Immature natural killer cell (primary cell): ENCODE measurements around the gene BARD1. TPM values are rescaled to one million over a fixed set of nuclear protein-coding genes. Genes with fewer than 3 reads are reported as not detected.

ENCODE experiments used
- DNase-seq, 3 donors: peaks; one replicate each; pipeline ENCODE4 v3.0.0; 2022; ENCODE audit warnings: mixed read lengths in 1 of 3
- H3K27ac Mint-ChIP-seq, 6 donors: one replicate each; pipeline ENCODE4 v1.8.0; 2020; ENCODE audit warnings: mixed read lengths in 6 of 6, mild to moderate bottlenecking in 5 of 6, inconsistent platforms in 4 of 6, moderate library complexity in 3 of 6
- H3K27me3 Mint-ChIP-seq, 3 donors: one replicate each; pipeline ENCODE4 v1.8.0; 2020 to 2021; ENCODE audit warnings: low read depth in 3 of 3, mild to moderate bottlenecking in 3 of 3, mixed read lengths in 3 of 3, moderate library complexity in 3 of 3, inconsistent platforms in 1 of 3
- H3K36me3 Mint-ChIP-seq, 3 donors: one replicate each; pipeline ENCODE4 v1.8.0; 2020; ENCODE audit warnings: mixed read lengths in 3 of 3, inconsistent platforms in 2 of 3, mild to moderate bottlenecking in 2 of 3
- H3K4me1 Mint-ChIP-seq, 2 donors: one replicate each; pipeline ENCODE4 v1.8.0; 2020; ENCODE audit warnings: inconsistent platforms in 2 of 2, mild to moderate bottlenecking in 2 of 2, mixed read lengths in 2 of 2, moderate library complexity in 1 of 2
- H3K4me3 Mint-ChIP-seq, 5 donors: one replicate each; pipeline ENCODE4 v1.8.0; 2020; ENCODE audit warnings: mild to moderate bottlenecking in 5 of 5, mixed read lengths in 5 of 5, inconsistent platforms in 3 of 5, moderate library complexity in 3 of 5
- H3K9me3 Mint-ChIP-seq, 6 donors: one replicate each; pipeline ENCODE4 v1.8.0; 2020; ENCODE audit warnings: mild to moderate bottlenecking in 6 of 6, mixed read lengths in 6 of 6, inconsistent platforms in 4 of 6, moderate library complexity in 3 of 6
- polyA plus RNA-seq, 3 donors: library from polyadenylated mRNA; unstranded; fragments of 300-500 nt; fragmentation: Illumina TruSeq; gene quantifications; one replicate each; pipeline ENCODE4 v1.2.3, GENCODE V29; 2021

The BARD1 gene
- polyA plus RNA-seq = 10 to 100 TPM in 1 of 3 donors, 1 to 10 TPM in 2; 6.8 to 10.3 (median 9.4) TPM

GRCh38 chr2:214808981-214809750 is at the start of gene BARD1:
TSS of gene BARD1 (minus strand) at chr2:214809683. CDS start at chr2:214809569, 114 bp downstream.
- H3K36me3 Mint-ChIP-seq = no peaks in the 10 kb centered on the region
- H3K4me1 Mint-ChIP-seq = peaks cover 36 to 41% of the 10 kb centered on the region in 2 donors
- peaks cover 0 to 13% (median 11%) of the 10 kb centered on the region in 3 donors for H3K27me3 Mint-ChIP-seq
- H3K9me3 Mint-ChIP-seq = no peaks in the 10 kb centered on the region
- H3K4me3 Mint-ChIP-seq = peak within 1 kb of the TSS; percentile 90 to 96 (median 94)
- peak within 1 kb of the TSS; percentile 80 to 92 (median 89) for H3K27ac Mint-ChIP-seq
- peak; percentile 61 to 65 (median 63) for DNase-seq

GRCh38 chr2:214856137-214856536 is 46.7 kb upstream of the BARD1 start:
- no peaks in the 10 kb centered on the region for H3K36me3 Mint-ChIP-seq
- peaks cover 0 to 2% (median 0%) of the 10 kb centered on the region in 6 donors for H3K9me3 Mint-ChIP-seq
- H3K27me3 Mint-ChIP-seq = peaks cover 0 to 2% (median 0%) of the 10 kb centered on the region in 3 donors
- H3K4me3 Mint-ChIP-seq = no peak overlapping the region
- no peak for DNase-seq
- H3K4me1 Mint-ChIP-seq = no peaks in the 10 kb centered on the region
- H3K27ac Mint-ChIP-seq = no peak overlapping the region

- Mint-ChIP-seq H3K9me3 (no peaks in the 10 kb centered on the region), H3K4me3 (no peak overlapping the region), H3K27me3 (peaks cover 0 to 2% (median 0%) of the 10 kb centered on the region in 3 donors), H3K4me1 (no peaks in the 10 kb centered on the region), H3K27ac (no peak overlapping the region), H3K36me3 (no peaks in the 10 kb centered on the region)
- DNase-seq = no peak
These were observed 44.4 kb upstream of the BARD1 start for GRCh38 chr2:214853906-214854305.

- Mint-ChIP-seq H3K27me3 (peaks cover 0 to 1% (median 0%) of the 10 kb centered on the region in 3 donors), H3K4me1 (no peaks in the 10 kb centered on the region), H3K9me3 (no peaks in the 10 kb centered on the region), H3K27ac (no peak overlapping the region), H3K36me3 (peaks cover 0 to 4% (median 0%) of the 10 kb centered on the region in 3 donors), H3K4me3 (no peak overlapping the region)
- DNase-seq = no peak
These were observed 34.3 kb upstream of the BARD1 start for GRCh38 chr2:214843823-214844222.

- peaks cover 0 to 3% (median 0%) of the 10 kb centered on the region in 3 donors for H3K36me3 Mint-ChIP-seq
These were observed 30.0 kb upstream of the BARD1 start for GRCh38 chr2:214839464-214839863.

GRCh38 chr2:214837466-214837865 is 28.0 kb upstream of the BARD1 start:
- H3K4me1 Mint-ChIP-seq = no peaks in the 10 kb centered on the region
- H3K27me3 Mint-ChIP-seq = peaks cover 0 to 1% (median 0%) of the 10 kb centered on the region in 3 donors
- peaks cover 0 to 3% (median 0%) of the 10 kb centered on the region in 3 donors for H3K36me3 Mint-ChIP-seq
- no peak overlapping the region for H3K4me3 Mint-ChIP-seq
- no peak for DNase-seq
- H3K27ac Mint-ChIP-seq = no peak overlapping the region
- no peaks in the 10 kb centered on the region for H3K9me3 Mint-ChIP-seq

More at GRCh38 chr2:214839464-214839863, 30.0 kb upstream of the BARD1 start:
- DNase-seq = no peak
- no peak overlapping the region for H3K27ac Mint-ChIP-seq
- peaks cover 0 to 1% (median 0%) of the 10 kb centered on the region in 3 donors for H3K27me3 Mint-ChIP-seq
- no peak overlapping the region for H3K4me3 Mint-ChIP-seq
- no peaks in the 10 kb centered on the region for H3K9me3 Mint-ChIP-seq
- H3K4me1 Mint-ChIP-seq = no peaks in the 10 kb centered on the region

GRCh38 chr2:214836568-214836967 is 27.1 kb upstream of the BARD1 start:
- H3K4me1 Mint-ChIP-seq = no peaks in the 10 kb centered on the region
- peaks cover 0 to 1% (median 0%) of the 10 kb centered on the region in 3 donors for H3K27me3 Mint-ChIP-seq

GRCh38 chr2:214830794-214831346 is 21.4 kb upstream of the BARD1 start:
- Mint-ChIP-seq H3K27me3 (peaks cover 0 to 4% (median 3%) of the 10 kb centered on the region in 3 donors), H3K36me3 (no peaks in the 10 kb centered on the region), H3K4me1 (no peaks in the 10 kb centered on the region), H3K4me3 (no peak overlapping the region), H3K9me3 (no peaks in the 10 kb centered on the region), H3K27ac (no peak overlapping the region)
- no peak for DNase-seq

More at GRCh38 chr2:214836568-214836967, 27.1 kb upstream of the BARD1 start:
- Mint-ChIP-seq H3K36me3 (peaks cover 0 to 3% (median 0%) of the 10 kb centered on the region in 3 donors), H3K27ac (no peak overlapping the region), H3K4me3 (no peak overlapping the region), H3K9me3 (no peaks in the 10 kb centered on the region)
- no peak for DNase-seq

- DNase-seq = no peak
- H3K9me3 Mint-ChIP-seq = no peaks in the 10 kb centered on the region
- no peaks in the 10 kb centered on the region for H3K36me3 Mint-ChIP-seq
- peaks cover 1 to 2% of the 10 kb centered on the region in 2 donors for H3K4me1 Mint-ChIP-seq
- no peak overlapping the region for H3K27ac Mint-ChIP-seq
- H3K27me3 Mint-ChIP-seq = peaks cover 0 to 8% (median 3%) of the 10 kb centered on the region in 3 donors
- H3K4me3 Mint-ChIP-seq = no peak overlapping the region
These were observed 6.6 kb upstream of the BARD1 start for GRCh38 chr2:214816008-214816533.

GRCh38 chr2:214810671-214811070 is 1.2 kb upstream of the BARD1 start:
- H3K27me3 Mint-ChIP-seq = peaks cover 0 to 13% (median 13%) of the 10 kb centered on the region in 3 donors
- DNase-seq = no peak
- H3K9me3 Mint-ChIP-seq = no peaks in the 10 kb centered on the region
- no peaks in the 10 kb centered on the region for H3K36me3 Mint-ChIP-seq
- peak overlapping the region in 5 of 6 donors; percentile 54 to 80 (median 77) for H3K27ac Mint-ChIP-seq
- H3K4me3 Mint-ChIP-seq = peak overlapping the region; percentile 90 to 96 (median 94)
- peaks cover 36 to 41% of the 10 kb centered on the region in 2 donors for H3K4me1 Mint-ChIP-seq

GRCh38 chr2:214809751-214810564 is 475 bp upstream of the BARD1 start:
- peak; percentile 96 to 97 (median 97) for DNase-seq
- Mint-ChIP-seq H3K27ac (peak overlapping the region; percentile 76 to 87 (median 85)), H3K36me3 (no peaks in the 10 kb centered on the region), H3K4me1 (peaks cover 36 to 41% of the 10 kb centered on the region in 2 donors), H3K27me3 (peaks cover 0 to 13% (median 13%) of the 10 kb centered on the region in 3 donors), H3K9me3 (no peaks in the 10 kb centered on the region), H3K4me3 (peak overlapping the region; percentile 90 to 96 (median 94))

GRCh38 chr2:214807653-214808052 is 1.8 kb downstream of the BARD1 start:
- Mint-ChIP-seq H3K4me3 (peak overlapping the region; percentile 90 to 96 (median 94)), H3K9me3 (no peaks in the 10 kb centered on the region), H3K27ac (peak overlapping the region; percentile 80 to 92 (median 89)), H3K36me3 (no peaks in the 10 kb centered on the region), H3K4me1 (peaks cover 36 to 41% of the 10 kb centered on the region in 2 donors), H3K27me3 (peaks cover 0 to 13% (median 9%) of the 10 kb centered on the region in 3 donors)
- DNase-seq = no peak

- Mint-ChIP-seq H3K27me3 (no peaks in the 10 kb centered on the region), H3K27ac (no peak overlapping the region), H3K4me1 (peaks cover under 1 to 14% of the 10 kb centered on the region in 2 donors), H3K9me3 (no peaks in the 10 kb centered on the region), H3K4me3 (no peak overlapping the region), H3K36me3 (no peaks in the 10 kb centered on the region)
- no peak for DNase-seq
These were observed 7.6 kb downstream of the BARD1 start for GRCh38 chr2:214801768-214802397.
